Liver (tissue), 9 donors: Measurements from ENCODE around the gene WNT10A. TPM values are rescaled to one million over a fixed set of nuclear protein-coding genes. Genes with fewer than 3 reads are reported as not detected.

Experiments used
- DNase-seq: peaks from one replicate; pipeline ENCODE4 v3.0.0-alpha.2; 2017; ENCODE audit warnings: low spot score
- H3K27ac ChIP-seq, 2 donors: one replicate each; pipeline ENCODE4 v1.7.0; 2013; ENCODE audit warnings: inconsistent platforms in 2 of 2, low read length in 2 of 2, control low read depth in 1 of 2, low read depth in 1 of 2, mild to moderate bottlenecking in 1 of 2
- H3K27me3 ChIP-seq, 4 donors: one replicate each; pipeline versions ENCODE4 v1.6.1 to v1.7.0; 2013; ENCODE audit warnings: low read length in 3 of 4, inconsistent platforms in 1 of 4, mild to moderate bottlenecking in 1 of 4, moderate library complexity in 1 of 4; ENCODE audit not compliant: control insufficient read depth in 4 of 4, insufficient read depth in 4 of 4
- H3K36me3 ChIP-seq, 4 donors: one replicate each; pipeline versions ENCODE4 v1.6.1 to v1.7.0; 2013; ENCODE audit warnings: low read length in 3 of 4, mild to moderate bottlenecking in 3 of 4, low read depth in 1 of 4, moderate library complexity in 1 of 4; ENCODE audit not compliant: control insufficient read depth in 4 of 4, insufficient read depth in 3 of 4
- H3K4me1 ChIP-seq, 4 donors: one replicate each; pipeline versions ENCODE4 v1.6.1 to v1.7.0; 2013; ENCODE audit warnings: low read length in 3 of 4, mild to moderate bottlenecking in 3 of 4, moderate library complexity in 1 of 4; ENCODE audit not compliant: control insufficient read depth in 4 of 4, insufficient read depth in 4 of 4
- H3K4me3 ChIP-seq, 3 donors: one replicate each; pipeline versions ENCODE4 v1.6.1 to v1.7.0; 2013; ENCODE audit warnings: low read length in 3 of 3, control low read depth in 1 of 3, low read depth in 1 of 3, mild to moderate bottlenecking in 1 of 3
- H3K9ac ChIP-seq, 2 donors: one replicate each; pipeline ENCODE4 v1.7.0; 2013; ENCODE audit warnings: low read length in 2 of 2, mild to moderate bottlenecking in 2 of 2, moderate library complexity in 2 of 2, control low read depth in 1 of 2, low read depth in 1 of 2
- H3K9me3 ChIP-seq, 4 donors: one replicate each; pipeline versions ENCODE4 v1.6.1 to v1.7.0; 2013; ENCODE audit warnings: low read length in 3 of 4; ENCODE audit not compliant: control insufficient read depth in 4 of 4
- FOXA1 ChIP-seq: IDR thresholded peaks from 2 replicates; pipeline ENCODE4 v1.6.1; 2016; ENCODE audit warnings: antibody characterized with exemption
- FOXA2 ChIP-seq: IDR thresholded peaks from 2 replicates; pipeline ENCODE4 v1.6.1; 2016; ENCODE audit warnings: antibody characterized with exemption
- GABPA ChIP-seq, 2 donors: IDR thresholded peaks in 1 of 2; conservative IDR thresholded peaks in 1 of 2; 2 replicates each; pipeline ENCODE4 v1.6.1; 2016; ENCODE audit warnings: antibody characterized with exemption in 2 of 2, mild to moderate bottlenecking in 1 of 2, moderate library complexity in 1 of 2
- HNF4A ChIP-seq, 2 donors: conservative IDR thresholded peaks; 2 replicates each; pipeline ENCODE4 v1.6.1; 2016; ENCODE audit warnings: antibody characterized with exemption in 2 of 2, mild to moderate bottlenecking in 2 of 2
- HNF4G ChIP-seq: IDR thresholded peaks from 2 replicates; pipeline ENCODE4 v1.6.1; 2016; ENCODE audit warnings: antibody characterized with exemption
- JUND ChIP-seq, 2 donors: IDR thresholded peaks; 2 replicates each; pipeline ENCODE4 v1.6.1; 2016; ENCODE audit warnings: antibody characterized with exemption in 2 of 2
- MAX ChIP-seq: IDR thresholded peaks from 2 replicates; pipeline ENCODE4 v1.6.1; 2016; ENCODE audit warnings: antibody characterized with exemption
- RAD21 ChIP-seq, 2 donors: IDR thresholded peaks; 2 replicates each; pipeline ENCODE4 v1.6.1; 2016; ENCODE audit warnings: antibody characterized with exemption in 2 of 2, mild to moderate bottlenecking in 2 of 2
- RXRA ChIP-seq, 2 donors: IDR thresholded peaks; 2 replicates each; pipeline ENCODE4 v1.6.1; 2017 to 2018; ENCODE audit warnings: antibody characterized with exemption in 2 of 2, mild to moderate bottlenecking in 1 of 2
- TAF1 ChIP-seq: conservative IDR thresholded peaks from 2 replicates; pipeline ENCODE4 v1.6.1; 2016; ENCODE audit warnings: antibody characterized with exemption, mild to moderate bottlenecking
- YY1 ChIP-seq: IDR thresholded peaks from 2 replicates; pipeline ENCODE4 v1.6.1; 2016; ENCODE audit warnings: antibody characterized with exemption, mild to moderate bottlenecking
- ZBTB33 ChIP-seq: IDR thresholded peaks from 2 replicates; pipeline ENCODE4 v1.6.1; 2016; ENCODE audit warnings: antibody characterized with exemption
- WGBS: extraction: QIAGEN DNeasy Blood & Tissue Kit; methylation state at CpG from one replicate; pipeline ENCODE4 v1.1.7; 2013; 5-methylcytosine and 5-hydroxymethylcytosine counted together
- polyA plus RNA-seq, 2 donors: library from polyadenylated mRNA; stranded (reverse) in 1 of 2; unstranded in 1 of 2; fragments of 200-250 nt in 1 of 2; fragments of >200 nt in 1 of 2; fragmentation: Nextera tagmentation in 1 of 2; extraction: Ambion mirVana in 1 of 2; gene quantifications; one replicate each; pipeline versions ENCODE4 v1.2.1 to v1.2.3, GENCODE V29; 2013 to 2015
- total RNA-seq, 2 donors: library from RNA; depleted of rRNA; stranded (reverse); fragments of >200 nt; gene quantifications; one replicate each; pipeline ENCODE4 v1.2.3, GENCODE V29; 2014
- TF ChIP-seq, protein P1 (sequence below): IDR thresholded peaks from 2 replicates; pipeline ENCODE4 v1.6.1; 2016; ENCODE audit warnings: antibody characterized with exemption
- TF ChIP-seq, protein P2 (sequence below): fragments of 150-350 bp; IDR thresholded peaks from 2 replicates; pipeline ENCODE4 v1.5.1; 2017; ENCODE audit warnings: improper control_type of control experiment, low read depth, low read length; ENCODE audit not compliant: missing input control
- donor health status: healthy.
- donor health status: healthy.
- donor health status: healthy.
- donor health status: healthy.
- donor health status: healthy.

The WNT10A gene
- total and polyA plus RNA-seq, 4 donors = 0.01 to 0.08 (median 0.05) TPM; not detected in 1

- TF ChIP-seq ZBTB33 = no peak
Observed at GRCh38 chr2:218831378-218831990, 49.2 kb upstream of the WNT10A start, which contains the start of gene PRKAG3 (continued).

GRCh38 chr2:218832081-218832480 lies 48.6 kb upstream of the WNT10A start:
- Histone ChIP-seq H3K9ac (no peak overlapping the region), H3K9me3 (no peaks in the 10 kb centered on the region), H3K4me3 (no peak overlapping the region), H3K27ac (no peak overlapping the region), H3K36me3 (no peaks in the 10 kb centered on the region), H3K4me1 (no peaks in the 10 kb centered on the region), H3K27me3 (no peaks in the 10 kb centered on the region)
- 84% methylated on average over 3 of the region's 3 CpGs for WGBS
- DNase-seq = no peak
- TF ChIP-seq, protein P1, sequence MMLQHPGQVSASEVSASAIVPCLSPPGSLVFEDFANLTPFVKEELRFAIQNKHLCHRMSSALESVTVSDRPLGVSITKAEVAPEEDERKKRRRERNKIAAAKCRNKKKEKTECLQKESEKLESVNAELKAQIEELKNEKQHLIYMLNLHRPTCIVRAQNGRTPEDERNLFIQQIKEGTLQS = no peak
- TF ChIP-seq TAF1 (no peak), FOXA1 (no peak), GABPA (IDR thresholded peaks at IDR 0.05 in 1 of 2, conservative IDR thresholded peaks at IDR 0.05 in 1 of 2) (no peak), FOXA2 (no peak), MAX (no peak), RXRA (IDR thresholded peaks at IDR 0.05) (no peak), JUND (IDR thresholded peaks at IDR 0.05) (no peak), RAD21 (IDR thresholded peaks at IDR 0.05) (no peak), YY1 (no peak), HNF4G (no peak), HNF4A (conservative IDR thresholded peaks at IDR 0.05) (no peak)
- TF ChIP-seq, protein P2, sequence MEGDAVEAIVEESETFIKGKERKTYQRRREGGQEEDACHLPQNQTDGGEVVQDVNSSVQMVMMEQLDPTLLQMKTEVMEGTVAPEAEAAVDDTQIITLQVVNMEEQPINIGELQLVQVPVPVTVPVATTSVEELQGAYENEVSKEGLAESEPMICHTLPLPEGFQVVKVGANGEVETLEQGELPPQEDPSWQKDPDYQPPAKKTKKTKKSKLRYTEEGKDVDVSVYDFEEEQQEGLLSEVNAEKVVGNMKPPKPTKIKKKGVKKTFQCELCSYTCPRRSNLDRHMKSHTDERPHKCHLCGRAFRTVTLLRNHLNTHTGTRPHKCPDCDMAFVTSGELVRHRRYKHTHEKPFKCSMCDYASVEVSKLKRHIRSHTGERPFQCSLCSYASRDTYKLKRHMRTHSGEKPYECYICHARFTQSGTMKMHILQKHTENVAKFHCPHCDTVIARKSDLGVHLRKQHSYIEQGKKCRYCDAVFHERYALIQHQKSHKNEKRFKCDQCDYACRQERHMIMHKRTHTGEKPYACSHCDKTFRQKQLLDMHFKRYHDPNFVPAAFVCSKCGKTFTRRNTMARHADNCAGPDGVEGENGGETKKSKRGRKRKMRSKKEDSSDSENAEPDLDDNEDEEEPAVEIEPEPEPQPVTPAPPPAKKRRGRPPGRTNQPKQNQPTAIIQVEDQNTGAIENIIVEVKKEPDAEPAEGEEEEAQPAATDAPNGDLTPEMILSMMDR = no peak

DNA sequence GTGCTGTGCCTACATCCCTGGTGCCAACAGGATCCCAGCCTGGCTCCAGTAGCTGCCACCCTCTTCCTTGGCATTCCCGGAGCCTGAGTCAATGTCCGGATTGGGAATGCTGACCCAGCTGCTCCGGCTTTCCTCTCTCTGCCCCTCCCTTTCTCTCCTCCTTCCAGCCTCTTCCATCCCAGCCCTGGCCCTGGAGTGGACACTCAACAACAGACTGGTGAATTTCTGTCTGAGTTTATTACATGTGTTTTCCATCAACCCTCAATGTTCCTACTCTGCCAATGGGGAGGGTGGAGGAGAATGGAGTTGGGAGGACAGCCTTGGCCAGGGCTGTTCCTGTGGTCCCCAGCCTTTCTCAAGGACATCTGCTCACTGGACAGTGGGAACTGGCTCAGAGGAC lies 48.1 kb upstream of the WNT10A start:
- H3K9ac ChIP-seq = no peak overlapping the region
- no peak overlapping the region for H3K27ac ChIP-seq

More for the DNA sequence above, 48.1 kb upstream of the WNT10A start:
- DNase-seq = no peak
- Histone ChIP-seq H3K4me1 (no peaks in the 10 kb centered on the region), H3K36me3 (no peaks in the 10 kb centered on the region), H3K4me3 (no peak overlapping the region), H3K9me3 (peaks cover 0 to 3% (median 0%) of the 10 kb centered on the region in 4 donors), H3K27me3 (no peaks in the 10 kb centered on the region)
- WGBS = 68% methylated on average over 3 of the region's 3 CpGs
- TF ChIP-seq, protein P1 = no peak
